ENCODE results near the gene IGFBP2.
A peak's percentile ranks its signal among the peaks of the same experiment; 100 is the strongest.

IGFBP2 gene

DNA sequence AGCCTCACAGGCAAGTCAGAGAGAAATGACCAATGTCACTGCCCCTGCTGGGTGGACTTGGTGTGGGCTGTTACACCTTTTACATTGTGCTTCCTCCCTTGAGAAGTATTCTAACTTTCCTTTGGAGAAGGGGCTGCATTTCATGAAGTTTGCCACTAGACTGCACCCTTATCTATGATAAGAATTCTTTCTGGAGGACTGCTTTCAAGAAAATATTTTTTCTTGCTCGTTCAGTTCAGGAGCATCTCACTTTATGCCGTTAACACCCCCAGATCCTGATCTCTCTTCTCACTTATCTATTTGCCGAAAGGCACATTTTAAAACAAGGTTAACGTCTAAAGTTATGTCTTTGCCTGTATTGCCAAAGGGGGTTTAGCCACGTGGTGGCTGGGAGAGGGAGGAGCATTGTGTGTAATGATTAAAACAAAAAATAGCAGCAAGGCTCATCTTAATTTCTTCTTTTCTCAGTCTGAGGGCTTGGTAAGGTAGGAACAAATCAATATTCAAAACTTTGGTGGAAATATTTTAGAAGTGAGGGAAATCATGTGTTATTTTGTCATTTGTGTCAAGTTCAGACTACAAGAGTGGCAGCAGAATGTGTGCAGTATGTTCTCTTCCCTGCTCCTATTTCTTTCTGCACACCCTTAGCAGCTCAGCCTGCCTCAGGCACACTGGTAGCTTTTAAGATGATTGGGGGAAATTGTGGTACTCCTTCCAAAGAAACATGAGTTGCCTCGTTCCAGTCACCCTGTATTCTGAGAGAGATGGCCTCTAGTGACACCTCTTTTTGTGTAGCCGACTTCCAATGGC, 63.7 kb downstream of the IGFBP2 start:
- FAIRE-seq, result peak; percentile 62
- DNase-seq (ENCODE audit: insufficient read length, low spot score), result no peak

DNA sequence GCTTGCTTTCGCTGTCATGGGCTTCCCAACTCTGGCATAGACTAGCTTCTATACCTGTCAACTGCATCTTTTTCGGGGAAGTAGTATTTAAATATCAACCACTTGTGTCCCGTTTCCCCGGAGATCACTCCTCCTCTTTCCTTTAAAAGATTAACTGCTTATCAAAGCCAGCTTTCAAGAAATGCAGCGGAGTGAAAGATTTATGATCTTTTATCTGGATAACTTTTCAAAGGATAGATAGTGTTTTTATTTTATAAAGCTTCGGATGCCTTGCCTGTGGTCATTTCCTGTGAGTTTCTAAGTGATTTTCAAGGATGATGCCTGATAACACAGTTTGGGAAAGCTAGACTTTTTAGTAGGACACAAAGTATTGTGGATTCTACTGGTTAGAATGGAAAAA, 65.1 kb downstream of the IGFBP2 start:
- FAIRE-seq, result no peak
- no peak for DNase-seq (ENCODE audit: insufficient read length, low spot score)

DNA sequence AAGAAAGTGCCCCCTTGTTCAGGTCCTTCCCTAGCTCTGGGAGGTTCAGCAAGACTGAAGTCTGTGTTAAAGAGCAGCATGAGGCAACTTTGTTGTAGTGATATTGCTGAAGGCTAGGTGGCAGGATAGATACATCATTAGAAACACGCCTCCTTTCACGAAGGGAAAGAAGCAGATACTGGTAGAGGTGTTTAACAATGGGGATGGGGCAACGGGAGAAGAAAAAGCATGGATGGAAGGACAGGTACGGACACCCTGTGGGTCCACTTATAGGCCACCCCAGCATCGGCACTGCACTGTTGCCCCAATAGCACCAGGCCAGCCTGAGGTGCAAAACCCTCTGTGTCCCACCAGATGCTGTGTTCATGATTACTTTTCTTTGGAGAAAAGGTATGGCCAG, 65.7 kb downstream of the IGFBP2 start:
- DNase-seq (ENCODE audit: insufficient read length, low spot score) (peak; percentile 64), FAIRE-seq (peak; percentile 95)

DNA sequence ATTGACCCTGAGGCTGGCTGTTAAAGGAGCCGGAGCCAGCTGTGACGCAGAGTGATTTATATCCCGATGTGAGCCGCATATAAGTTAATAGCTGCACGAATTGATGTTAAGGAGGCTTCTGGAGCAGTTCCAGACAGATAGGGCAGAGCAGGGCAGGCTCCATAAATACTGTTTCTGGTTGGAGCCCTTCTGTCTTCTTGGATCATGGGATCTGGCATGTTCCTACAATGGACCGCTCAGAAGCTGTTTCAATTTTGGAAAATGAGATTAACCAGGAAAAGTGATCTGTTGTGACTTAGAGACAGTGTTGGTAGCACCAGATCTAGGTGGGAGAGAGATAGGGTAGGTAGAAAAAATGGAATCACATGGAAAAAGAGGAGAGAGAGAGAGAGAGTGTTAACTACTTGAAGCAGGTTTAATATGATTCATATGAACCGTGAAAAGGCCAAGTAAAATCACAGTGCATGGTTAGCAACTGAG, 66.9 kb downstream of the IGFBP2 start:
- no peak for FAIRE-seq
- DNase-seq (ENCODE audit: insufficient read length, low spot score), result no peak

DNA sequence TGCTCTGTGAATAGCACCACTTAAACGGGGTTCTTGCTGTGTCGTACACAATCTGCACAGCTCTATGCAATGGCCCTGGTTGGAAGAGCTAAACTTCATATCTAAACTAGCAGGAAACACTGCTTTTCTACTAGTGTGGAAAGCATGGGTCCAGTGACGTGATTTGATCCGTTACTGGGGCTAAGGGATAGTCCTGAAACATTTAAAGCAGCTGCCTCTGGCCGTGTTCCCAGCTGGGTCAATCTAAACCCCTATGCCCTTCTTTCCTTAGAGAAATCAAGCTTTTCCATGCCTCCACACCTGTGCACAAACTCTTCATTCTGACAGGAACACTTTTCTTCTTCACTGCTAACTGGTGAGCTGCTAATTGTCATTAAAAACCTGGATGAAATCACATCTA, 67.6 kb downstream of the IGFBP2 start:
- DNase-seq (ENCODE audit: insufficient read length, low spot score) (no peak), FAIRE-seq (no peak)

DNA sequence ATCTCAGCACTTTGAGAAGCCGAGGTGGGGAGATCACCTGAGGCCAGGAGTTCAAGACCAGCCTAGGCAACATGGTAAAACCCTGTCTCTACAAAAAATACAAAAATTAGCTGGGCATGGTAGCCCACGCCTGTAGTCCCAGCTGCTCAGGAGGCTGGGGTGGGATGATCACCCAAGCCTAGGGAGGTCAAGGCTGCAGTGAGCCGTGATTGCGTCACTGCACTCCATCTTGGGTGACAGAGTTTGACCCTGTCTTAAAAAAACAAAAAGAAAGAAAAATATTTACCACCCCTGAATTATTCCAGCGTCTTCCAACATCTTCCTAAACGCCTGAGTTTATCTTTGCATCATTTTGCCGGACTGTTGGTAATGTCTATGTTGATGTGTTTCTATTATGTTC, 68.3 kb downstream of the IGFBP2 start:
- FAIRE-seq (no peak), DNase-seq (ENCODE audit: insufficient read length, low spot score) (no peak)

DNA sequence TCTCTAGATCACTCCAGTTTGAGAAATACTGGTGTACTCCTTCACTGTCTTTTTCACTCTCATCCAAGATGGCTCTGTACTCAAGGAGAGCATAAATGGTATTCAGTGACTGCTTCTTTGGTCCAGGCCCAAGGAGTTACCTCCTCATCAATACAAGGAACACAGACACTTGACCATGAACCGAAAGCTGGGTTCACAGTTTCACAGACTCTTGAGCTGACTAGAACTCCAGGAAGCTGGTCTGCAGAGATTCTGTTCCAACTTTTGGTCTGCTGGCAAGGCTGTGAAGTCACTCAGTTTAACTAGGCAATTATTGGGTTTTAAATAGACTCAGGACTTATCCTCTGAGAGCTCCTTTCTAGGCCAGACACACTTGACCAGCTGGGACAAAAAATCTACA, 69.5 kb downstream of the IGFBP2 start:
- DNase-seq (ENCODE audit: insufficient read length, low spot score) (no peak), FAIRE-seq (no peak)

DNA sequence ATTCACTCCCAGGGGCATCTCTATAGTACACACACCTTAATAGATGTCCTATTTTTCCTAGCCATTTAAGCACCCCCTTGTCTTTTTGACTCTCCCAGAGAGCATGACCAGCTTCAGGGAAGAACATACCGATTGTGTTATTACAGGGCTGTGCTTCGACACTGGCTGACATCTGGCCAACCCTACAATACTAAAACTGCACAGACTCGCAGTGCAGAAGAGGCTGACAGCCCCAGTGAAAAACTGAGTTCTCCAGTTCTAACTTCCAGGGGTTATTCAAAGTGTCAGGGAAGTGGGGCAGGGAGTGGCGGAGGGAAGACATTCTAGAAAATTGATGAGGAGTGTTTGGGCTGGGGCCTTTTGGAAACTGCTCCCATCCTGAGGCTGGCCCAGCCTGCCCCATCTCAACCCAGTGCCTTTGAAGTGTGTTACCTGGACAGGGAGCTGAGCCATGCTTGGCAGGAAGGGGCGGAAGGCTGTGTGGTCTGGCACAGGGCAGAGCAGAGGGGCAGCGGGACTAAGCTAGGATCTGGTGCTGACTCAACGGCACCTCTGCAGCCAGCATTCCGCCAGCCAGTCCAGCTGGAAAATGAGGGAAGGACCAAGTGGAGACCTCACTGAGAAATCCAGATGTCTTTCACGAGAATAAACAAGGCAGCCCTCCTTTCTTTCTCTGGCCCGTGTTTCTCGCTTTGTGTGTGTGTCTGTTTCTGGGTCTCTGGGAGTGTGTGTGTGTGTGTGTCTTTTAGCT, 77.5 kb downstream of the IGFBP2 start:
- no peak for FAIRE-seq
- DNase-seq (ENCODE audit: insufficient read length, low spot score), result no peak

DNA sequence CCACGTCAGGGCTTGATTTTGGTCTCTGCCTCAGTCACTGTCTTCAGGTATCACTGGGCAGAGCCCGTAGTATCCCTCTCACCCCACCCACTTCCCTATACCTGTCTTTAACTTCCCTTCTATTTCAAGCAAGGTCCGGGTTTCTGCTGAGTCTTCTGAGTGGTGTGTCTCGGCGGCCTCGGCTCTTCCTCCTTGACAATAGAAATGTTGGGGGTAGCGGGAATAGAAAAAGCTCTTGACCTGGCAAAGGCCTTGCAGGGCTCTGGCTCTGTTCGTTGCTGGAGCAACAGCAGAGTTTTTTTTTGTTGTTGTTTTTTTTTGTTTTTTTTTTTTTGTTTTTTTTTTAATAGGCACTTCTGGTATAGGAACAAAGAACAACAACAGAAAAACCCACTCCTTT, 78.1 kb downstream of the IGFBP2 start:
- DNase-seq (ENCODE audit: insufficient read length, low spot score) (no peak), FAIRE-seq (no peak)

DNA sequence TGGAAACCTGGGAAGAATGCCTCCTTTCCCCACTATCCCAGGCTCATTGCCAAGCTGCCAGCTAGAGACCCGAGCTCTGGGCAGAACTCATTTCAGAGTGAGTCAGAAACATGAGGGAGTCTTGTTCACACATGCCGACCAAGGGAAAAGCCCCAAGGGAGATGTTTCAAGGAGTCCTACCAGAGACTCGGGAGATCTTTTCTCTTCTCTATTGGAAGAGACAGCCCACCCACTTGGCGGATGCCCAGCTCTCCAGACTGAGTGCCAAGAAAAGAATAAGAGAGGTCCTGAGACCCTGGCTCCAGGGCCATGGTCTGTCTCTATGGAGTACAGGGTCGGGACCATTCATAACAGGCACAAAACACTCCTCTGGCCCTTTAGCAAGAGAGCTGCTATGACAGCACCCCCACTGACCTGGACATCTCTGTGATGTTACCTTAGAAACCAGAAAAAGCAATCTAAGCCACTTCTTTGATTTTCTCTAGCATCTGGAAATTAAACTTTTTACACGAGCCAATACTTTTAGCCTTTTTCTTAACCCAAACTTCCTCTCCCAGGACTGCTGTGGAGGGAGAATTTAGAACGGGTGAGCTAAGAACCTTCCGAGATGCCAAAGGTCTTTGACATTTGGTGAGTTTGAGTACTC, 80.6 kb downstream of the IGFBP2 start:
- FAIRE-seq, result peak; percentile 4
- peak; percentile 79 for DNase-seq (ENCODE audit: insufficient read length, low spot score)

Measured in HTR-8/SVneo (cell line).